Endothelial cell of umbilical vein (primary cell): ENCODE data around the gene ZCWPW1.

Source experiments
- EZH2 ChIP-seq: IDR thresholded peaks from 2 replicates; pipeline ENCODE4 v1.6.1; 2012; ENCODE audit warnings: borderline replicate concordance, low read depth, mild to moderate bottlenecking, moderate library complexity, low read length, inconsistent platforms; ENCODE audit not compliant: severe bottlenecking
- GATA2 ChIP-seq: IDR thresholded peaks from 2 replicates; pipeline ENCODE4 v1.7.0; 2011; ENCODE audit warnings: low read depth, mild to moderate bottlenecking, moderate library complexity, mixed read lengths, low read length; ENCODE audit not compliant: insufficient read length, insufficient read depth
- POLR2A ChIP-seq: IDR thresholded peaks from 2 replicates; pipeline ENCODE4 v1.6.1; 2012; ENCODE audit warnings: low read depth, mild to moderate bottlenecking, control low read depth, low read length
- POLR2AphosphoS5 ChIP-seq: IDR thresholded peaks from 2 replicates; pipeline ENCODE4 v1.6.1; 2012; ENCODE audit warnings: low read depth, mild to moderate bottlenecking, control low read depth, low read length, moderate library complexity; ENCODE audit not compliant: insufficient read depth
- TF ChIP-seq, protein P1 (sequence below), 2 donors: IDR thresholded peaks; 1 replicate in 1 of 2; 2 replicates in 1 of 2; pipeline ENCODE4 v1.5.1; 2011; ENCODE audit warnings: low read length in 2 of 2, mild to moderate bottlenecking in 2 of 2, moderate library complexity in 2 of 2, control low read depth in 1 of 2, inconsistent platforms in 1 of 2, low read depth in 1 of 2; ENCODE audit not compliant: insufficient read depth in 1 of 2; ENCODE audit errors: extremely low read depth in 1 of 2

DNA sequence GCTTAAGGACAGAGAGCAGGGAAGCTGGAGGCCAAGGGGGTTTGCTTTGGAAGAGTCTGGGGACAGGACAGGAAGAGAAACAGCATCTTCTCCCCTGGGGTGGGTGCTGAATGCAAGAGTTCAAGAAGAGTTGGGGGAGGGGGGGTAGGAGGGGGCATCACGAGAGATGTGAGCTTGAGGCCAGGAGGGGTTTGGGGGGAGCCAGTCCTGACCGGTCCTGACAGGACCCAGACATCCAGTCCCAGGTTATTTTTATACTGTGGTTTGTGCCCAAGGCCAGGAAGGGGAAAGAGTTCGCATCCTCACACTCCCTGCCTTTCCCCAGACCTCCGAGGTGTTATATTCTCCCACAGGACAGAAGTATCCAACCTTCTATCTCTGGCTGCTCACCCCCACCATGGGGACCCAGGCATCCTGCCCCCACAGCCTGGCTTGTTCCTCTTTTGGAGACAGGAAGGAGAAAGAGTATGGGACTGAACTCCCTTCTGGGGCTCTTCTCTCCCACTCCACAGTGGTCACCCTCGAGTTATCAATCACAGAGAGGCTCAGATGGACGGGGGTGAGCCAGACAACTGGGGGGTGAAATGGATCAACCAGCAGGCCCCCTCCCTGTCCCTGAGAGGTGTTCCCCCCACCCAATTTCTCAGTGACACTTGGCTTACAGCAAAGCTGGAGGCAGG is 47.7 kb upstream of the ZCWPW1 start:
- no peak for TF ChIP-seq POLR2A
- no peak for TF ChIP-seq EZH2
- TF ChIP-seq GATA2, result no peak
- TF ChIP-seq, protein P1, sequence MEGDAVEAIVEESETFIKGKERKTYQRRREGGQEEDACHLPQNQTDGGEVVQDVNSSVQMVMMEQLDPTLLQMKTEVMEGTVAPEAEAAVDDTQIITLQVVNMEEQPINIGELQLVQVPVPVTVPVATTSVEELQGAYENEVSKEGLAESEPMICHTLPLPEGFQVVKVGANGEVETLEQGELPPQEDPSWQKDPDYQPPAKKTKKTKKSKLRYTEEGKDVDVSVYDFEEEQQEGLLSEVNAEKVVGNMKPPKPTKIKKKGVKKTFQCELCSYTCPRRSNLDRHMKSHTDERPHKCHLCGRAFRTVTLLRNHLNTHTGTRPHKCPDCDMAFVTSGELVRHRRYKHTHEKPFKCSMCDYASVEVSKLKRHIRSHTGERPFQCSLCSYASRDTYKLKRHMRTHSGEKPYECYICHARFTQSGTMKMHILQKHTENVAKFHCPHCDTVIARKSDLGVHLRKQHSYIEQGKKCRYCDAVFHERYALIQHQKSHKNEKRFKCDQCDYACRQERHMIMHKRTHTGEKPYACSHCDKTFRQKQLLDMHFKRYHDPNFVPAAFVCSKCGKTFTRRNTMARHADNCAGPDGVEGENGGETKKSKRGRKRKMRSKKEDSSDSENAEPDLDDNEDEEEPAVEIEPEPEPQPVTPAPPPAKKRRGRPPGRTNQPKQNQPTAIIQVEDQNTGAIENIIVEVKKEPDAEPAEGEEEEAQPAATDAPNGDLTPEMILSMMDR (IDR thresholded peaks at IDR 0.05; ENCODE audit: extremely low read depth in 1 of 2, insufficient read depth in 1 of 2, low read depth in 1 of 2, low read length in 2 of 2), result no peak
- TF ChIP-seq POLR2AphosphoS5, result no peak
